HG03575 (cell line): ENCODE results near the gene FBF1.
"Not testable (repeated sequence)": the region's sequence is repeated elsewhere in the genome, so short reads cannot be mapped to it uniquely, and the experiment has no call there.

Experiments
- ATAC-seq: cut with Tn5 transposase; IDR thresholded peaks from one replicate; pipeline ENCODE4 v1.9.1; 2021; ENCODE audit not compliant: unreplicated experiment, insufficient number of reproducible peaks, low FRiP score; ENCODE audit errors: extremely low read depth

FBF1 gene

DNA sequence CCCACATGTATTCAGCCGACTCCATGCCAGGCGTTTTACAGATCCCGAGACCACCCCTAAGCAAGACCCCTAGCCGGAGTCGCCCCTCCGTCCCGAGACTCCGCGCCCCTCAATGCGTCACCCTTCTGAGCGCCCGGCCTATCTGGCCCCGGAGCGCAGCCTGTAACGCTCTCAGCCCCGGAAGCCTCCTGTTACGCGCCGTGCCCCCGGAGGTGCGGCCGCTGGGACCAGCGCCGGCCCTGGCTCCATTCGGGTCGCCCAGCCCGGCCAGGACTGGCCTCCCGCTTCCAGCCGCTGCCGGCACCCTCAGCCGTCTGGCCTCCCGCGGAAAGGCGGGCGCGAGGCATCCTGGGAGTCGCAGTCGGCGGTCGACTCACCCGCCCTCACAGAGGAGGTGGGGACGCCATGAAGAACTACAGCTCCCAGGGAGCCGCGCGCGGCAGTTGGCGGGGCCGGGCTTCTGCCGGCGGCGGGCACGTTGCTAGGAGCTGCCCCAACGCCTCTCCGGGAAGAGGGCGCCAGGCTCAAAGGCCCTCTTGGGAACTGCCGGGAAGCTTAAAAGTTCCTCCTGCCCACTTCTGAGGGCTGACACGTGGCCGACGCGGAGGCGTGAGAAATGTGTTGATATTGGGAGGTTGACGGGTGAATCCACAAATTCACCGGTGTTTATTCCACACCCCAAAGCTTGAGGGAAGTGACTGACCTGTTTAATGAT lies at the start of gene FBF1:
Gene FBF1 (minus strand): TSS at position 316 of the 715 bp plus-strand sequence. CDS start 2,893 bp downstream, outside the sequence.
- ATAC-seq: no peak

GRCh38 chr17:75987041-75987440 lies 46.2 kb upstream of the FBF1 start:
- no peak for ATAC-seq

GRCh38 chr17:75985986-75986385 lies 45.1 kb upstream of the FBF1 start:
- ATAC-seq: no peak

- no peak for ATAC-seq
Measured at GRCh38 chr17:75983501-75984181, 42.8 kb upstream of the FBF1 start.

- no peak for ATAC-seq
Measured at GRCh38 chr17:75981019-75981615, 40.3 kb upstream of the FBF1 start.

DNA sequence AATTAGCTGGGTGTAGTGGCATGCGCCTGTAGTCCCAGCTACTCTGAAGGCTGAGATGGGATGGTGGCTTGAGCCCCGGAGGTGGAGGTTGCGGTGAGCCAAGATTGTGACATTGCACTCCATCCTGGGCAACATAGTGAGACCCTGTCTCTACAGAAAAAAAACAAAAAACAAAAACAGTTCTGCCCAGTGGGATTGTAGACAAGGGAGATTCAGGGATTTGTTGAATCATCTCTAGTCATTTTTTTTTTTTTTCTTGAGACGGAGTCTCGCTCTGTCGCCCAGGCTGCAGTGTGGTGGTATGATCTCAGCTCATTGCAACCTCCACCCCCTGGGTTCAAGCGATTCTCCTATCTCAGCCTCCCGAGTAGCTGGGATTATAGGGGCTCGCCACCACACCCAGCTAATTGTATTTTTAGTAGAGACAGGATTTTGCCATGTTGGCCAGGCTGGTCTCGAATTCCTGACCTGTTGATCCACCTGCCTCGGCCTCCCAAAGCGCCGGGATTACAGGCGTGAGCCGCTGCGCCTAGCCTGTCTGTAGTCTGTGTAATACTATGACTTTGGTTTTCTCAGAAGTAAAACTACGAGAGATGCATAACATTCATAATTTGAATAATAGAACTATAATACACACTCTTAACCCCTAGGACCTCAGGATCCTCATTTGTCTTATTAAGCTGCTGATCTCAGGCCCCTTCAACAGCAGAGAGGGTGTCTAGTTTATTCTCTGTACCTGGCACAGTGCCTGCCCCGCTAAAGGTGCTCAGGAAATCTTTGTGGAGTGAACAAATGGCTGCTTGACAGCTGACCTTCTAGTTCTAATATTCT lies 39.6 kb upstream of the FBF1 start:
- no peak for ATAC-seq

DNA sequence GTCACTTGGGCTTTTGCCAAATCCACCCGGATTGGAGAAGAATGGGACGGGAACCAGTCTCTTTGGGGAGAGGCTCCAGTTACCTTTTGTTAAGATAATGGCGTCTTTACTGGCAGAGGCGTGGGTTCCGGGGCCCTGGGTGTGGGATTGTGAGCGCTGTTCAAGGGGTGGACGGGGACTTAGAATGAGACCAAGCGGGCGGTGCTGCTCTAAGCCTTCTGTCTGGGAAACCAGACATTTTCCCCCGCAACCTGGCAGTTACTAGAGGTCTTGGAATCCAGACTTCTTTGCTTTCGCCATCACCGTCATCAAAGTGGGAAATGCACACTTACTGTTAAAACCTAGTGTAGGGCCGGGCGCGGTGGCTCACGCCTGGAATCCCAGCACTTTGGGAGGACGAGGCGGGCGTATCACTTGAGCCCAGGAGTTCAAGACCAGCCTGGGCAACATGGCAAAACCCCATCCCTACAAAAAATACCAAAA lies 38.9 kb upstream of the FBF1 start:
- ATAC-seq: no peak

- ATAC-seq: no peak
Measured at GRCh38 chr17:75978938-75979704, 38.3 kb upstream of the FBF1 start, which contains the start of the genes ACOX1 and TEN1. Gene ACOX1 (minus strand): TSS chr17:75979166. CDS start chr17:75979073, 93 bp downstream. Gene TEN1 (plus strand): TSS chr17:75979240. CDS start chr17:75986193, 6,953 bp downstream.

DNA sequence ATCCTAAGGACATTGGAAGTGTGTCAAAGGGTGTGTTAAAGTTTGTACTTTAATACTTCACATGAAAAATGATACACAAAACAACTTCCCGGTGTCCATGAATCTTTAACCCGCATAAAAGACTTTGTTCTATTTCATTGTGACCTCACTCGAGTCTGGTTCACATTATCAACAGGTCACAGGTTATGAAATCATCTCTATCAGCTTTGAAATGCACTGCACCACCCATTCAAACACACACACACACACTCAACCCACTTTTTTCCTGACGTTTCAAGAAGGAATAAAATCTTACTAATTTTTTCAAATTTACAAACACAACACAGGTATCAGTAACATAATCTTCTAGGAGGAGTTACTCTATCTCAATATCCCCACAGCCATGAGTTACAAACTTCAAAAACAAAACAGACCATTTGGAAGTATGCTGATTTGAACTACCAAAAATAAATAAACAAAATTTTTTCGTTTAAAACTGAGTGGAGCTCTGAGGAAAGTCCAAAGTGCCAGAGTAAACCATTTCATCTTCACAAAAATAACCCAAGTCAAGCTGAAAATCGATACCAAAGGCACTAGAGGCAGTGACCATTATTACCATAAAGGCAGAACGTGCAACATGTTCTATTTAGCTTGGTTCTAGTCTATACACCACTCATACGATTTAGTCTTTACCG lies 35.5 kb upstream of the FBF1 start:
- no peak for ATAC-seq

DNA sequence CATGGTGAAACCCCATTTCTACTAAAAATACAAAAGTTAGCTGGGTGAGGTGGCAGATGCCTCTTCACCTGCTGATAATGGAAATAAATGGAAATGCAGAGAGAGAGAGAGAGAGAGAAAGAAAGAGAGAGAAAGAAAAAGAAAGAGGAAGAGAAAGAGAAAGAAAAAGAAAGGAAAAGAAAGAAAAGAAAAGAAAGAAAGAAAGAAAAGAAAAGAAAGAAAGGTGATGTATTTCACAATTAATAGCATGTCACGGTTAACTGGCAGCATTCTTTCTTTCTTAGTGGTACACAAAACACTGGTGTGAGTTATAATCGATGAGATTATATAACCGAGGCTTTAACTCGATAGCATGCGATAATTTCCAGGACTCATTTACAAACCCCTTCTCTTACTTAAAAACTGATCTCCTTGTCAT lies 34.9 kb upstream of the FBF1 start:
- ATAC-seq: no peak

GRCh38 chr17:75975187-75975586 lies 34.3 kb upstream of the FBF1 start:
- ATAC-seq: not testable (repeated sequence)

- ATAC-seq: no peak
Measured at GRCh38 chr17:75970626-75971025, 29.8 kb upstream of the FBF1 start.

DNA sequence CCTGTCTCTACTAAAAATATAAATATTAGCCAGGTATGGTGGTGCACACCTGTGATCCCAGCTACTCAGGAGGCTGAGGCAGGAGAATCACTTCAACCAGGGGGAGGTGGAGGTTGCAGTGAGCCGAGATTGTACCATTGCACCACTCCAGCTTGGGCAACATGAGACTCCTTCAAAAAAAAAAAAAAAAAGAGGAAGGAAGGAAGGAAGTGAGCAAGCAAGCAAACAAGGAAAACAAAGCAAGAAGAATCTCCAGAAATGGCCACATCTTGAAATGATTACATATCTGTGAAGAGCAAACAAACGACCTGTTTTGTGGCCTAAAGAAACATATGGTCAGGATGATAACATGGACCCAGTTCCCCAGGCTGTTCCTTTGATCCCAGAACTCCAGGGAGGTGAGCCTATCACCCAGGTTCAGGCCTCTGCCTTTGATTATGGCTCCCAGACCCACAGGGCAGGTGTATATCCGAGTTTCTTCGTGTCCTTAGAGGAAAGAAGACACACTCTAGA lies 29.2 kb upstream of the FBF1 start:
- ATAC-seq: no peak

DNA sequence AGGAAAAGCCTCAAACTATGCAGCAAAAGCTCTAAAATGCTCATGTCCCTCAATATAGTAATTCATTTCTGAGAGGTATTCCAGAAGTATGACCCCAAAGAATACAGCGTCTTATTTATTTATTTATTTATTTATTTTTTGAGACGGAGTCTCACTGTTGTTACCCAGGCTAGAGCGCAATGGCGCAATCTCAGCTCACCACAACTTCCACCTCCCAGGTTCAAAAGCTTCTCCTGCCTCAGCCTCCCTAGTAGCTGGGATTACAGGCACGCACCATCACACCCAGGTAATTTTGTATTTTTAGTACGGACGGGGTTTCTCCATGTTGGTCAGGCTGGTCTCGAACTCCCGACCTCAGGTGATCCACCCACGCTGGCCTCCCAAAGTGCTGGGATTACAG lies 28.2 kb upstream of the FBF1 start:
- ATAC-seq: not testable (repeated sequence)

DNA sequence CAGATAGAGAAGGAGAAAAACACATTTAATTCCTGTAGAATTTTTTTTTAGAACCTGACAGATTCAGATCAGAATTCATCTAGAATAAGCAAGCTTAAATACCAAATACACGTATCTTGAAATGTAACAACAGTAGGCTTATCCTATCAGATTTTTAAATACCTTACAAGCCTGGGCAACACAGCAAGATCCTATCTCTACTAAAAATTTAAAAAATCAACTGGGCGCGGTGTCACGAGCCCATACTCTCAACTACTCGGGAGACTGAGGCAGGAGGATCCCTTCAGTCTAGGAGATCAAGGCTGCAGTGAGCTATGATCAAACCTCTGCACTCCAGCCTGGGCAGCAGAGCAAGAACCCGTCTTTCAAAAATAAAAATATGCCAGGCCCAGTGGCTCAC lies 24.6 kb upstream of the FBF1 start:
- no peak for ATAC-seq

- no peak for ATAC-seq
Measured at GRCh38 chr17:75959839-75960511, 19.1 kb upstream of the FBF1 start.
